ENCODE data around the gene FLYWCH1. TPM values are rescaled to one million over a fixed set of nuclear protein-coding genes. Genes with fewer than 3 reads are reported as not detected.
A peak's percentile ranks its signal among the peaks of the same experiment; 100 is the strongest.
"Not testable (repeated sequence)": the region's sequence is repeated elsewhere in the genome, so short reads cannot be mapped to it uniquely, and the experiment has no call there.

Gene FLYWCH1
- total and polyA plus RNA-seq, 2 experiments from 2014 or later, result 16.0 to 44.7 TPM

DNA sequence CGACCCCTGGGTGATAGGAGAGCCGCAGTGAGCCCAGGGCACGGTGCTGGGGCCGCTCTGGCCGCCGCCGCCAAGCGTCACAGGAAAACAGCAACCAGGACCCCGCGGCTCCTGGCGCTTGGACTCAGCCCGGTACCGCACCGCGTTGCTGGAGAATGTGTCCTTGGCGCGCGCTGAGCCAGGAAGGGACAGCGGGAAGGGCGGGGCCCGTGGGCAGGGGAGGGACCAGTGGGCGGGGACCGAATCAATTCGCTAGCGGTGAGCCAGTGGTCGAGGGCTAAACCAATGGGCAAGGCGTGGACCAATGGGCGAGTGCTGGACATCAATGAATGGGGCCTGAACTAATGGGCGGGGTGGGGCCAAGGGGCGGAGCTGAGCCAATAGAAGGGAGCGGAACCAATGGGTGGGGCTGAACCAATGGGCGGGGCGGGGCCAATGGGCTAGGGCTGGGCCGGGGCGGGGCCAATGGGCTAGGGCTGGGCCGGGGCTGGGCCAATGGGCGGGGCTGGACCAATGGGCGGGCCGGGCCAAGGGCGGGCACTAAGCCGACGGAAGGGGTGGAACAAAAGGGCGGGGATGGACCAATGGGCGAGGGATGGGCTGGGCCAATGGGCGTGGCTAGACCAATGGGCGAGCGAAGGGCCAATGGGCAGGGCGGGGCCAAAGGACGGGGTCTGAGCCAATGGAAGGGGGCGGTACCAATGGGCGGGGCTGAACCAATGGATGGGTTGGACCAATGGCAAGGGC lies 6.3 kb upstream of the FLYWCH1 start:
- no peaks in the 10 kb centered on the region for H3K27me3 ChIP-seq (replicated peaks; ENCODE audit: insufficient read depth)
- peak overlapping the region; percentile 91 for H3K4me3 ChIP-seq
- TF ChIP-seq EZH2phosphoT487 (IDR thresholded peaks at IDR 0.05; ENCODE audit: insufficient read depth, low read depth) (no peak), EZH2 (IDR thresholded peaks at IDR 0.05; ENCODE audit: insufficient read depth, poor library complexity, severe bottlenecking) (no peak)
- WGBS, 2 experiments (ENCODE audit: low coverage in 1 of 2, low lambda C conversion rate in 2 of 2, missing lambda C conversion rate in 2 of 2), result 2 to 3% methylated on average over 25 to 45 of the region's 51 CpGs
- H3F3A ChIP-seq (ENCODE audit: insufficient read depth), result peaks cover 17% of the 10 kb centered on the region
- no peaks in the 10 kb centered on the region for H3K36me3 ChIP-seq (ENCODE audit: low read depth)
- H3K4me2 ChIP-seq (ENCODE audit: unreplicated experiment), result peak overlapping the region; percentile 98
- in situ Hi-C loops (cut with MboI), result no loop called here
- H3K9ac ChIP-seq, result peak overlapping the region; percentile 84
- H2AFZ ChIP-seq, result peak overlapping the region; percentile 87; the same call in 1 of the 2 replicates
- H3K79me2 ChIP-seq (ENCODE audit: insufficient read depth), result no peaks in the 10 kb centered on the region
- H4K20me1 ChIP-seq (ENCODE audit: insufficient read depth), result no peaks in the 10 kb centered on the region
- peaks cover 7% of the 10 kb centered on the region; the same call in 1 of the 2 replicates for H3K4me1 ChIP-seq (ENCODE audit: insufficient read depth)
- peak; percentile 100 for DNase-seq
- peak overlapping the region; percentile 65 for H3K27ac ChIP-seq
- no peaks in the 10 kb centered on the region for H3K9me3 ChIP-seq (ENCODE audit: low read depth)
- H3K9me2 ChIP-seq (ENCODE audit: insufficient read depth), result no peaks in the 10 kb centered on the region

DNA sequence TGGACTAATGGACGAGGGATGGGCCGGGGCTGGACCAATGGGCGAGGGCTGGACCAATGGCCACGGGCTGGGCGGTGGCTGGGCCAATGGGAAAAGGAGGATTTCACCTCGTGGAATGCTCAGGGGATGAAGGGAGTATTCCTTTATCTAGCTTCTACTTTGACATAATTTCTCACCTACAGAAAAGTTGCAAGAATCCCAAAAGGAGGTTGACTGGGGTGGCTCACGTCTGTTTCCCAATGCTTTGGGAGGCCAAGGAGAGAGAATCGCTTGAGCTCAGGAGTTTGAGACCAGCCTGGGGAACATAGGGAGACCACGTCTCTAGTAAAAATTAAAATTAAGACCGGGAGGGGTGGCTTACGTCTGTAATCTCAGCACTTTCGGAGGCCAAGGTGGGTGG lies 5.7 kb upstream of the FLYWCH1 start:
- no peaks in the 10 kb centered on the region for H3K9me2 ChIP-seq (ENCODE audit: insufficient read depth)
- H3K4me1 ChIP-seq (ENCODE audit: insufficient read depth), result peaks cover 7% of the 10 kb centered on the region; the same call in 1 of the 2 replicates
- H4K20me1 ChIP-seq (ENCODE audit: insufficient read depth), result no peaks in the 10 kb centered on the region
- no peak overlapping the region for H3K4me3 ChIP-seq
- in situ Hi-C loops (cut with MboI), result no loop called here
- H3K4me2 ChIP-seq (ENCODE audit: unreplicated experiment), result peak overlapping the region; percentile 23
- H3K9me3 ChIP-seq (ENCODE audit: low read depth), result no peaks in the 10 kb centered on the region
- 32 to 37% methylated on average over 12 of the region's 12 CpGs for WGBS, 2 experiments (ENCODE audit: low coverage in 1 of 2, low lambda C conversion rate in 2 of 2, missing lambda C conversion rate in 2 of 2)
- no peak for TF ChIP-seq EZH2 (IDR thresholded peaks at IDR 0.05; ENCODE audit: insufficient read depth, poor library complexity, severe bottlenecking)
- no peak for TF ChIP-seq EZH2phosphoT487 (IDR thresholded peaks at IDR 0.05; ENCODE audit: insufficient read depth, low read depth)
- no peak overlapping the region for H3K9ac ChIP-seq
- peaks cover 21% of the 10 kb centered on the region for H3F3A ChIP-seq (ENCODE audit: insufficient read depth)
- H3K27me3 ChIP-seq (replicated peaks; ENCODE audit: insufficient read depth), result no peaks in the 10 kb centered on the region
- no peaks in the 10 kb centered on the region for H3K36me3 ChIP-seq (ENCODE audit: low read depth)
- H3K79me2 ChIP-seq (ENCODE audit: insufficient read depth), result no peaks in the 10 kb centered on the region
- H3K27ac ChIP-seq, result 0 out of 2 replicates have a peak overlapping the region, but pooled peaks have one; percentile 6
- DNase-seq, result no peak
- H2AFZ ChIP-seq, result 0 out of 2 replicates have a peak overlapping the region, but pooled peaks have one; percentile 10

DNA sequence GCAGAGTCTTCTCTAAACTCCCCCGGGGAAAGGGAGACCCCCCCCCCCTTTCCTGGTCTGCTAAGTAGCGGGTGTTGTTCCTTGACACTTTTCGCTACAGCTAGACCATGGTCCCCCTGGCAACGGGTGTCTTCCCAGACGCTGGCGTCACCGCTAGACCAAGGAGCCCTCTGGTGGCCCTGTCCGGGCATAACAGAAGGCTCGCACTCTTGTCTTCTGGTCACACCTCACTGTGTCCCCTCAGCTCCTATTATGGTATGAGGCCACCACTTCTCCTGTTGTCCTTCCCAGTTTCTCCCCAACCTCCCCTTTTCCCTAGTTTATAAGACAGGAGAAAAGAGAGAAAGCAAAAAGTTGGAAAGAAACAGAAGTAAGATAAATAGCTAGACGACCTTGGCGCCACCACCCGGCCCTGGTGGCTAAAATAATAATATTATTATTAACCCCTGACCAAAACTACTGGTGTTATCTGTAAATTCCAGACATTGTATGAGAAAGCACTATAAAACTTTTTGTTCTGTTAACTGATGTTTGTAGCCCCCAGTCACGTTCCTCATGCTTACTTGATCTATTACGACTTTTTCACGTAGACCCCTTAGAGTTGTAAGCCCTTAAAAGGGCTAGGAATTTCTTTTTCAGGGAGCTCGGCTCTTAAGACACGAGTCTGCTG lies 4.5 kb upstream of the FLYWCH1 start:
- H3K4me1 ChIP-seq (ENCODE audit: insufficient read depth); H3K79me2 ChIP-seq (ENCODE audit: insufficient read depth); H3K4me3 ChIP-seq; H3K27me3 ChIP-seq (replicated peaks; ENCODE audit: insufficient read depth); H3K9ac ChIP-seq; H3K9me3 ChIP-seq (ENCODE audit: low read depth); H3K9me2 ChIP-seq (ENCODE audit: insufficient read depth); H3K36me3 ChIP-seq (ENCODE audit: low read depth); H3K4me2 ChIP-seq (ENCODE audit: unreplicated experiment); H3K27ac ChIP-seq; H4K20me1 ChIP-seq (ENCODE audit: insufficient read depth); in situ Hi-C loops (cut with MboI): not testable (repeated sequence)
- H3F3A ChIP-seq (ENCODE audit: insufficient read depth), result peaks cover 21% of the 10 kb centered on the region
- peak; percentile 69 for DNase-seq
- 7 to 10% methylated on average over 16 to 17 of the region's 17 CpGs for WGBS, 2 experiments (ENCODE audit: low coverage in 1 of 2, low lambda C conversion rate in 2 of 2, missing lambda C conversion rate in 2 of 2)
- peak overlapping the region; percentile 62; the same call in 1 of the 2 replicates for H2AFZ ChIP-seq

DNA sequence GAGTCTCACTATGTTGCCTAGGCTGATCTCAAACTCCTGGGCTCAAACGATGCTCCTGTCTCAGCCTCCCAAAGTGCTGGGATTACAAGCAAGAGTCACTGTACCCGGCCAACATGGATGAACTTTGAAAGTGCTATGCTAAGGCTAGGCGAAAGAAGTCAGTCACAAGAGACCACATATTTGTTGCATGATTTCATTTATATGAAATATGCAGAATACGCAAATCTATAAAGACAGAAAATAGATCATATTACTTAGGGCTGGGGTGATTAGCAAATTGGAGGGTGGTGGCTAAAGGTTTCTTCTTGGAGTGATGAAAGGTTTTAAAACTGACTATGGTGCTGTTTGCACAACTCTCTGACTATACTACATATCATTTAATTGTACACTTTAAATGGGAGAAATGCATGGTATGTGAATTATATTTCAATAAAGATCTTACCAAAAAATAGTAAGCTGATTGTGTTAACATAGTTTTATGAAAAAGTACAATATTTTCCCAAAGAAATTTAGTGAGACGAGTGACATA lies 1.2 kb upstream of the FLYWCH1 start:
- peaks cover 17% of the 10 kb centered on the region for H3F3A ChIP-seq (ENCODE audit: insufficient read depth)
- TF ChIP-seq EZH2 (IDR thresholded peaks at IDR 0.05; ENCODE audit: insufficient read depth, poor library complexity, severe bottlenecking) (no peak), EZH2phosphoT487 (IDR thresholded peaks at IDR 0.05; ENCODE audit: insufficient read depth, low read depth) (no peak)
- no peak overlapping the region for H3K4me3 ChIP-seq
- H3K9me2 ChIP-seq (ENCODE audit: insufficient read depth), result no peaks in the 10 kb centered on the region
- no peak overlapping the region for H3K4me2 ChIP-seq (ENCODE audit: unreplicated experiment)
- H3K9ac ChIP-seq, result no peak overlapping the region
- in situ Hi-C loops (cut with MboI), result no loop called here
- H3K4me1 ChIP-seq (ENCODE audit: insufficient read depth), result peaks cover 15% of the 10 kb centered on the region
- peak; percentile 19 for DNase-seq
- H3K36me3 ChIP-seq (ENCODE audit: low read depth), result peaks cover 5% of the 10 kb centered on the region; the same call in 1 of the 2 replicates
- H3K79me2 ChIP-seq (ENCODE audit: insufficient read depth), result peaks cover 20% of the 10 kb centered on the region
- H3K27ac ChIP-seq, result no peak overlapping the region
- no peaks in the 10 kb centered on the region for H3K9me3 ChIP-seq (ENCODE audit: low read depth)
- H3K27me3 ChIP-seq (replicated peaks; ENCODE audit: insufficient read depth), result no peaks in the 10 kb centered on the region
- H4K20me1 ChIP-seq (ENCODE audit: insufficient read depth), result no peaks in the 10 kb centered on the region
- H2AFZ ChIP-seq, result peak overlapping the region; percentile 34; the same call in 1 of the 2 replicates
- WGBS, 2 experiments (ENCODE audit: low coverage in 1 of 2, low lambda C conversion rate in 2 of 2, missing lambda C conversion rate in 2 of 2), result 63 to 64% methylated on average over 5 of the region's 5 CpGs

All from GM23248 (cell line).